Duodenal mucosa (tissue), 2 donors: ENCODE results near the gene TEDC1.

Experiments used
- H3K27ac ChIP-seq: one replicate; pipeline ENCODE4 v1.7.0; 2013; ENCODE audit warnings: low read depth, low read length
- H3K27me3 ChIP-seq, 2 donors: one replicate each; pipeline ENCODE4 v1.7.0; 2013; ENCODE audit warnings: low read length in 2 of 2, control low read depth in 1 of 2; ENCODE audit not compliant: insufficient read depth in 2 of 2, control insufficient read depth in 1 of 2
- H3K36me3 ChIP-seq, 2 donors: one replicate each; pipeline ENCODE4 v1.7.0; 2013; ENCODE audit warnings: low read length in 2 of 2, control low read depth in 1 of 2; ENCODE audit not compliant: insufficient read depth in 2 of 2, control insufficient read depth in 1 of 2
- H3K4me1 ChIP-seq, 2 donors: one replicate each; pipeline ENCODE4 v1.7.0; 2013; ENCODE audit warnings: low read length in 2 of 2, control low read depth in 1 of 2; ENCODE audit not compliant: insufficient read depth in 2 of 2, control insufficient read depth in 1 of 2
- H3K4me3 ChIP-seq, 2 donors: one replicate each; pipeline ENCODE4 v1.7.0; 2013; ENCODE audit warnings: low read length in 2 of 2, low read depth in 1 of 2
- H3K9ac ChIP-seq, 2 donors: one replicate each; pipeline ENCODE4 v1.7.0; 2013; ENCODE audit warnings: low read length in 2 of 2, low read depth in 1 of 2
- H3K9me3 ChIP-seq, 2 donors: one replicate each; pipeline ENCODE4 v1.7.0; 2013; ENCODE audit warnings: low read length in 2 of 2, control low read depth in 1 of 2; ENCODE audit not compliant: control insufficient read depth in 1 of 2

Gene TEDC1

DNA sequence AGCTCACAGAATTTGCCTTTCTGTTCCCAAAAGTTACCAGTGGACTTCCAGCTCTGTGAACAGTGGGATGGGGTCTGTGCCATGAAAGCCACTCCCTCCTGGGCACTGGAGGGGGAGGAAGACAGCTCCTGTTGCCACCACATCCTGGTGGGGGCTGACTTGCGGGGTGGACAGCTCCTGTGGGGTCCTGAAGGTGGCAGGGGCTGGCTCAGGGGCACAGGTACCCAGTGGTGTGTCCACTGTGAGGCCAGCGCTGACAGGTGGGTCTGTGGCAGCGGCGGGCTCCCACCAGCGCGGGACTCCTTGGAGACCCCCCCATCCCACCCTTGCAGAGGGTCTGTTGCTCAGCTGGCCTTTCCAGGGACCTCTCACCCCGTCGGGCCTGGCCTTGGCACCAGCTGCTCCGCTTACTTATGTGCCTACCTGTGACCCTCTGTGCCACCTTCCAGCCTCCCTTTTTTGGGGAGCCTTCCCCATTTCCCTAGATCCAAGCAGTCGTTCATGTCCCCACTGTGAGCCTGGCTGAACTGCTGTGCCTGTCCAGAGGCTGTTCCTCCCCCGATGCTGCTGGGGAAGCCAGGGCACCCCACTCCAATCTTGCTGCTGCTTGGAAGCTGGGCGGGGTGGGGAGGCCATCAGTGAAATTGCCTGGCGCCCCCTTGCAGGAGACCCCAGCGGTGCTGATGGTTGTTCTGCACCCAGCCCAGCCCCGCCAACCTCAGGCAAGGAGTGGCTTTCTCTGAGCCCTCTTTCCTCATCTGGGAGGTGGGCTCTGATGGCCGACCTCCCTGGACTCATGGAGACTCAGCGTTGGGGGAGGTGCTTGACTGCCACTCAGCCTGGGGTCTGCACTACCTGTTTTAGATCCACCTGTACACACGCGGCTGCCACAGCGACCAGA is 2.2 kb downstream of the TEDC1 start:
- peaks cover 0 to 3% of the 10 kb centered on the region in 2 donors for H3K36me3 ChIP-seq
- no peaks in the 10 kb centered on the region for H3K27me3 ChIP-seq
- no peak overlapping the region for H3K4me3 ChIP-seq
- H3K9ac ChIP-seq, result no peak overlapping the region
- H3K9me3 ChIP-seq, result no peaks in the 10 kb centered on the region
- no peak overlapping the region for H3K27ac ChIP-seq
- H3K4me1 ChIP-seq, result peaks cover 6 to 20% of the 10 kb centered on the region in 2 donors

DNA sequence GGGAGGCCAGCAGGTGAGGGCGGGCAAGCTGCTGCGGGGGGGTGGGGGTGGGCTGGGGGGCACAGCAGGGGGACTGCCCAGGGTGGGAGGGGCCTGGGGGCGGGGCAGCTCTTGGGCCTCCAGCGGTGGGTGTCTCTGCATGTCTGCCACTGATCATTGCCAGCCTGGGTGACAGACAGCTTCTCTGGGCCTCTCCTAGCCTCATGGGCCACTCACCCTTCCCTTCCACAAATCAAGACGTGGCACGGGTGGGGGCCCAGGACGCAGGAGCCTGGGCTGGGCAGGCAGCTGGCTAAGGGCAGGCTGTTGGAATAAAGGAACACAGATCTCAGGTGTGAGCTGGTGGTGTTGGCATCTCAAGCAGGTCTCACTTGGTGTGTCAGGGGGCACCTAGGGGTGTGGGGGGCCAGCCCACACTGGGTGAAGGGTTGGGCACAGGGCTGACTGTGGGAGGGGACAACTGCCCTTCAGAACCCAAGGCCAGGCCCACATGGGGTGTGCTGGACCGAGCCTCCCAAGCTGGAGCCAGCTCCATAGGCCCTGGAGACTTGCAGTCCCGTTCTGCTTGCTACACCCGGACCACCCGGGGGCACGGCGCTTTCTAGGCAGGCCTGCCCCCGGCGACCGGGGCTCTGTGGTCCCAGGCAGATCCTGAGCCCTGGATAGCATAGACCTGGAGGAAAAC is 3.0 kb downstream of the TEDC1 start:
- no peaks in the 10 kb centered on the region for H3K27me3 ChIP-seq
- H3K9me3 ChIP-seq, result no peaks in the 10 kb centered on the region
- H3K4me1 ChIP-seq, result peaks cover 5 to 12% of the 10 kb centered on the region in 2 donors
- no peak overlapping the region for H3K27ac ChIP-seq
- peaks cover 0 to 3% of the 10 kb centered on the region in 2 donors for H3K36me3 ChIP-seq
- H3K9ac ChIP-seq, result no peak overlapping the region
- H3K4me3 ChIP-seq, result no peak overlapping the region

- Histone ChIP-seq H3K9ac (no peak overlapping the region), H3K9me3 (no peaks in the 10 kb centered on the region), H3K27me3 (no peaks in the 10 kb centered on the region), H3K27ac (no peak overlapping the region), H3K4me1 (peaks cover under 1 to 7% of the 10 kb centered on the region in 2 donors), H3K36me3 (peaks cover 0 to 3% of the 10 kb centered on the region in 2 donors), H3K4me3 (no peak overlapping the region)
Measured at GRCh38 chr14:105494606-105494929, 3.5 kb downstream of the TEDC1 start.

DNA sequence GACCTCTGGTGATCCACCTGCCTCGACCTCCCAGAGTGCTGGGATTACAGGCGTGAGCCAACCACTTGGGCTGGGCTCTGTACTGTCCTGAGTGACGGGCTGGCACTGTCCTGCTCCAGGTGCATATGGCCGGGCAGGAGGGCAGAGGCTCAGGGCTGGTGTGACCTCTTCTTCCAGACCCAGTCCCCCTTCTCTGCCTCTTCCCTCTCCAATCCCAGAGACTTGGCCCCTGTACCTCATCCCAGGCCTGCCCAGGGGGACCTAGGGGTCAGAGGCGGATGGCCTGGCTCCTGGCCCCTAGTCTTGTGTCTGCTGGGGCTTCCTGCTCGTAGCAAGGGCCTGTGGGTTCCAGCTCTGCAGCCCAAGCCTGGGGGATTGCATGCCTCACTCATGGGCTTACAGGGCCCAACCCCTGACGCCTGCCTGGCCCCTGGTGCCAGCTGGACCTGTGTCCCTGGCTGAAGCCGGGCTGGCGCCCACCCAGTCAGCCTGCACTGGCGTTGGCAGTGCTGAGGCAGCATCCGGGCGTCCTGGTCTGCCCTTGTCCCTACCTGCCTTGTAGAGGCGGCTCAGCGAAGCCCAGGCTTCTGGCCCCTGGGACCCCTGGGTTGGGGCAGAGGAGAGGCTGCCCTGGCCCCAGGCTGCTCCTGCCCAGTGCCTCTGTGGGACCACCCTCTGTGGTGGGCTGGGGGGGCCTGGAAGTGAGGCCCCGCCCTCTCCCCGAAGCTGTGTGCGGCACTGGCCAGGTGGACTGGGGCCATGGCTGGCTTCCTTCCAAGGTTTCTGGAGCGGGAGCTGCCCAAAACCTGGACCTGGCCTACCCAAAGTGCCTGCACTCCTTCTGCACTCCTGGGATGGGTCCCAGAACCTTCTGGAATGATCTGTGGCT is 4.3 kb downstream of the TEDC1 start:
- no peak overlapping the region for H3K4me3 ChIP-seq
- peaks cover 0 to 4% of the 10 kb centered on the region in 2 donors for H3K4me1 ChIP-seq
- no peaks in the 10 kb centered on the region for H3K9me3 ChIP-seq
- H3K36me3 ChIP-seq, result peaks cover 0 to 3% of the 10 kb centered on the region in 2 donors
- no peak overlapping the region for H3K27ac ChIP-seq
- no peaks in the 10 kb centered on the region for H3K27me3 ChIP-seq
- no peak overlapping the region for H3K9ac ChIP-seq

DNA sequence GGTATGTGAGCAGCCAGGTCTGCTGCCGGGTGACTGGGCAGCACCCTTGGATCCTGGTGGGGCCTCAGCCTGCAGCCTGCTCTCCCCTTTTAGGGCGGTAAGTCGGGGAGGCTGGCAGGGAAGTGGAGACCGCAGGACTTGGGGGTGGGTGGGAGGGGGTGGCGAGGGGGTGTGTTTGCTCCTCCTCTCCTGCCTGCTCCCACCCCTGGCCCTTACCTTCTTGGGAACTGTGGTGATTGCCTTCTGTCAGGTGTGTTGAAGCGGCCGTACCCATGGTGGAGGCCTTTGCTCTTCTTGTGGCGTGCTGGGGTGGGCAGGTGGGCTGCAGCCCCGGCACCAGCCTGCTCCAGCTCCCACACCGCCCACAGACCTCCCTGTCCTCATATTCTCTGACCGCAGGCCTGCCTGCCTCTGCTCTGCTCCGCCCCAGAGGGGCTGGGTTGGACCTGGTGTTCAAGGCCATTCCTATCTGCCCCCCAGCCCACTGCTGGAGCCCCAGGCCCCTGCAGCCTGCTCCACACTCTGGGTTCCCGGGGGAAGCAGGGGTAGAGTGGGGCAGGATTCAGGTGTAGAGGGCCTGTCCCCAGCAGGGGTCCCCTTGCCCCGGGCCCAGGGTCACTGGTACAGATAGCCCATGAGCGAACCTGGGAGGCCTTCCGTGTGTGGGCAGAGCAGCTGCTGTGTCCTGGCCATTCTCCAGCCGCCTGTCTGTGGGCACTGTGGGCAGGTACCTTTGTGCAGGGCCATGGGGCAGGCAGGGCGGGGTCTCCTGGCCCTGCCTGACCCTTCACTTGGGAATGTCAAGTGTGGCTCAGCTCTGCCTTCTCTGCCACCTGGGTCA is 5.2 kb downstream of the TEDC1 start:
- H3K9me3 ChIP-seq, result no peaks in the 10 kb centered on the region

GRCh38 chr14:105496831-105497591 is 6.0 kb downstream of the TEDC1 start:
- H3K9ac ChIP-seq, result no peak overlapping the region
- no peak overlapping the region for H3K27ac ChIP-seq
- peaks cover 0 to 3% of the 10 kb centered on the region in 2 donors for H3K36me3 ChIP-seq
- peaks cover 0 to under 1% of the 10 kb centered on the region in 2 donors for H3K4me1 ChIP-seq
- no peaks in the 10 kb centered on the region for H3K27me3 ChIP-seq
- H3K9me3 ChIP-seq, result no peaks in the 10 kb centered on the region
- no peak overlapping the region for H3K4me3 ChIP-seq

More for the DNA sequence above, 5.2 kb downstream of the TEDC1 start:
- H3K4me3 ChIP-seq, result no peak overlapping the region
- peaks cover 0 to 3% of the 10 kb centered on the region in 2 donors for H3K36me3 ChIP-seq
- H3K4me1 ChIP-seq, result peaks cover 0 to 4% of the 10 kb centered on the region in 2 donors
- H3K27me3 ChIP-seq, result no peaks in the 10 kb centered on the region
- H3K9ac ChIP-seq, result no peak overlapping the region
- H3K27ac ChIP-seq, result no peak overlapping the region

DNA sequence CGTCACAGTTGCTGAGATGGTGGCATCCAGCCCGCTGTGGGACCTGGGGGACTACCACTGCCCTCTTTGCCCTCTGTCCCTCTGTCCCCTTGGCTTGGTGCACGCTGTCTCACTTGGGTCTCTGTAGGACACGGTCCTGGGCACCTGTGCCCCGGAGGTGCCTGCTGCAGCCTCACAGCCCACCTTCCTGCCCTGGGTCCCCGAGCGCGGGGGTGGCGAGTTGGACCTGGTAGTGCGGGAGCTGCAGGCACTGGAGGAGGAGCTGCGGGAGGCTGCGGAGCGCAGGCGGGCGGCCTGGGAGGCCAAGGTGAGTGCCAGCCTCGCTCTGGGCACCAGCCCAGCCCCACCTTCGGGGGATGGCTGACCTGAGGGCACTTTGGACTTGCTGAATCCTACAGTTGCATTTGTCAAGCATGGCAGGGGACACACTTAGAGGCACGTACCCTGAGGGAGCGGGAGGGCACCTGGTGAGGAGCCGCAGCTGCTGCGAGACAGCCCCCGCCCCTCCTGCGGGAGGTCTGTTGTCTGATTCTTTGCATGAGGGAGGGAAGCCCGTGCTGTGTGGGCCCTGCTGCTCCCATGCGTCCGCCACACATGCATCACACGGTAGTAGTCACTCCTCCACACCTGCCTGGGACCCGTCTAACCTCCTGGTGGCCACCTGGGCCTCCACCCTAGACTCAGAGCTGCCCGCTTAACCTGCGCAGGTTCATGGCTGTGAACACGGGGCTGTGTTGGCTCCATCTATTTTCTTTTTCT is 6.8 kb downstream of the TEDC1 start:
- Histone ChIP-seq H3K27ac (no peak overlapping the region), H3K9me3 (no peaks in the 10 kb centered on the region), H3K9ac (no peak overlapping the region), H3K4me3 (no peak overlapping the region), H3K36me3 (no peaks in the 10 kb centered on the region), H3K4me1 (no peaks in the 10 kb centered on the region), H3K27me3 (no peaks in the 10 kb centered on the region)

DNA sequence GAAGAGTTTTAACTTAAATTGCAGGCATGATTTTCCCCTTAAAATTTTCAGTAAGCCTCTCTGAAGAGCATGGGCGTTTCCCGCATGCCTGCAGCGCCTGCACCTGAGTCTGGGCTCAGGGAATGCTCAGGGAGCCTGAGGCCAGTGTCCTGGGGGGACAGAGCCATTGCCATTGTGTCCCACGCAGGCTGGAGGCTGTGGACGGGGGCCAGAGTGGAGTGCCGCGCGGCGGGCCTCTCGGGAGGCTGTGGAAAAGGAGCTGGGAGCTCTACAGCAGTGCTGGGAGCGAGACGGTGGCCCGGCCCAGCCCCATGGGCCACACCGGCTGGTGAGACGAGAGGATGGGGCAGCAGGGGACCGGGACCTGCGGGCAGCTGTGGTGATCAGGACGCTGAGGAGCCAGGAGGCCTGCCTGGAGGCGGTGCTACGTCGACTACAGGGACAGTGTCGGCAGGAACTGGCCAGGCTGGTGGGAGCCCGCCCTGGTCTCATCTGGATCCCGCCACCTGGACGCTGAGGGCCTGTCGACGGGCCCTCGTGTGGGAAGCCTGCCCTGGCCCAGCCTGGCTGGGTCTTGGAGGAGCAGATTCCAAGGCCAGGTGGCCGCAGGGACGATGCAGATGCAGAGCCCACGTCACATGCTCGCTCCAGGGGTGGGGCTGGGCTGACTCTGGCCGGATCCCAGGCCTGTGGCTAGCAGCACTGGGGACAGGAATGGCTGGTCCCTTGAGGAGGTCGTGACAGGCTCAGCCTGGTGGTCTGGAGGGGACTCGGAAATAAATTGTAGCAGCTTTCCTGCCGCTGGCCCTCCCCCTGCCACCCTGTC is 7.6 kb downstream of the TEDC1 start:
- Histone ChIP-seq H3K27me3 (no peaks in the 10 kb centered on the region), H3K9me3 (no peaks in the 10 kb centered on the region), H3K4me3 (no peak overlapping the region), H3K9ac (no peak overlapping the region), H3K36me3 (no peaks in the 10 kb centered on the region), H3K4me1 (no peaks in the 10 kb centered on the region), H3K27ac (no peak overlapping the region)
